HG02678 (cell line): Measurements from ENCODE around the gene SLC25A14.
A peak's percentile ranks its signal among the peaks of the same experiment; 100 is the strongest.

ENCODE experiments used
- ATAC-seq: cut with Tn5 transposase; IDR thresholded peaks from one replicate; pipeline ENCODE4 v1.9.1; 2021; ENCODE audit warnings: mild to moderate bottlenecking, moderate library complexity; ENCODE audit not compliant: unreplicated experiment

The SLC25A14 gene

GRCh38 chrX:130378024-130378669, 38.4 kb downstream of the SLC25A14 start:
- no peak for ATAC-seq

GRCh38 chrX:130385520-130385919, 45.8 kb downstream of the SLC25A14 start, which contains the start of gene GPR119:
Gene GPR119 (minus strand): TSS chrX:130385674. CDS start chrX:130385447, 227 bp downstream.
- no peak for ATAC-seq

- no peak for ATAC-seq
Observed at GRCh38 chrX:130386408-130386808, 46.7 kb downstream of the SLC25A14 start.

GRCh38 chrX:130393451-130394074, 53.8 kb downstream of the SLC25A14 start:
- no peak for ATAC-seq

- no peak for ATAC-seq
Observed at GRCh38 chrX:130395341-130395740, 55.6 kb downstream of the SLC25A14 start.

GRCh38 chrX:130401415-130402207, 61.9 kb downstream of the SLC25A14 start, which contains the start of gene RBMX2:
Gene RBMX2 (plus strand): TSS chrX:130401987. CDS start chrX:130402033, 46 bp downstream.
- ATAC-seq = peak; percentile 96

- ATAC-seq = no peak
Observed at GRCh38 chrX:130402208-130402684, 62.5 kb downstream of the SLC25A14 start.

- ATAC-seq = no peak
Observed at GRCh38 chrX:130413415-130413814, 73.7 kb downstream of the SLC25A14 start.

- ATAC-seq = no peak
Observed at GRCh38 chrX:130414800-130415199, 75.1 kb downstream of the SLC25A14 start.

- no peak for ATAC-seq
Observed at GRCh38 chrX:130415201-130415600, 75.5 kb downstream of the SLC25A14 start.

GRCh38 chrX:130416785-130417184, 77.1 kb downstream of the SLC25A14 start:
- ATAC-seq = no peak

- ATAC-seq = peak; percentile 44
Observed at GRCh38 chrX:130418066-130418465, 78.3 kb downstream of the SLC25A14 start.

- peak; percentile 36 for ATAC-seq
Observed at GRCh38 chrX:130418740-130419139, 79.0 kb downstream of the SLC25A14 start.

GRCh38 chrX:130419263-130419662, 79.5 kb downstream of the SLC25A14 start:
- ATAC-seq = no peak
